Keratinocyte (primary cell): ENCODE data around the gene ZSCAN18. TPM values are rescaled to one million over a fixed set of nuclear protein-coding genes. Genes with fewer than 3 reads are reported as not detected.

ENCODE experiments used
- DNase-seq: peaks from one replicate; pipeline ENCODE4 v3.0.0-alpha.2; 2011; ENCODE audit warnings: low read depth, missing footprints, low spot score
- FAIRE-seq: peaks from 2 replicates; lab custom pipeline; 2011; peaks lifted over from hg19 to GRCh38; lab: Jason Lieb, UNC
- H2AFZ ChIP-seq: 2 replicates; pipeline ENCODE4 v1.6.0; 2012; ENCODE audit warnings: low read length, control low read depth, inconsistent platforms; ENCODE audit not compliant: control insufficient read depth
- H3K27ac ChIP-seq: 2 replicates; pipeline ENCODE4 v1.5.1; 2011; ENCODE audit warnings: low read length; ENCODE audit not compliant: control insufficient read depth, insufficient read depth
- H3K27me3 ChIP-seq: 3 replicates; pipeline ENCODE4 v1.6.0; 2011; ENCODE audit warnings: low read length; ENCODE audit not compliant: control insufficient read depth, insufficient read depth; ENCODE audit errors: extremely low read depth
- H3K36me3 ChIP-seq, 2 experiments: 2 replicates in 1 of 2; 3 replicates in 1 of 2; pipeline ENCODE4 v1.5.1; 2011; ENCODE audit warnings: low read length in 2 of 2, mild to moderate bottlenecking in 1 of 2; ENCODE audit not compliant: control insufficient read depth in 2 of 2, insufficient read depth in 2 of 2; ENCODE audit errors: extremely low read depth in 1 of 2
- H3K4me1 ChIP-seq: 3 replicates; pipeline ENCODE4 v1.5.1; 2011; ENCODE audit warnings: low read length; ENCODE audit not compliant: control insufficient read depth, insufficient read depth; ENCODE audit errors: extremely low read depth
- H3K4me2 ChIP-seq: 3 replicates; pipeline ENCODE4 v1.6.0; 2011; ENCODE audit warnings: low read depth, low read length; ENCODE audit not compliant: control insufficient read depth, insufficient read depth; ENCODE audit errors: extremely low read depth
- H3K4me3 ChIP-seq, 3 experiments: fragments of 200-600 bp in 1 of 3; sonication (generic) in 1 of 3; 2 replicates in 2 of 3; 3 replicates in 1 of 3; pipeline ENCODE4 v1.5.1; 2011 to 2016; ENCODE audit warnings: low read length in 3 of 3, mild to moderate bottlenecking in 3 of 3, control low read depth in 2 of 3, inconsistent platforms in 1 of 3, low read depth in 1 of 3, mixed read lengths in 1 of 3, mixed run types in 1 of 3, moderate library complexity in 1 of 3; ENCODE audit not compliant: control insufficient read depth in 2 of 3, insufficient read depth in 2 of 3; ENCODE audit errors: extremely low read depth in 1 of 3
- H3K79me2 ChIP-seq: 2 replicates; pipeline ENCODE4 v1.6.0; 2012; ENCODE audit warnings: low read length; ENCODE audit not compliant: control insufficient read depth, insufficient read depth
- H3K9ac ChIP-seq: 3 replicates; pipeline ENCODE4 v1.6.0; 2011; ENCODE audit warnings: low read length; ENCODE audit not compliant: control insufficient read depth, insufficient read depth; ENCODE audit errors: extremely low read depth
- H3K9me1 ChIP-seq: 3 replicates; pipeline ENCODE4 v1.6.0; 2011; ENCODE audit warnings: low read length; ENCODE audit not compliant: control insufficient read depth, insufficient read depth; ENCODE audit errors: extremely low read depth
- H3K9me3 ChIP-seq: 2 replicates; pipeline ENCODE4 v1.5.1; 2012; ENCODE audit warnings: low read depth, low read length; ENCODE audit not compliant: control insufficient read depth
- H4K20me1 ChIP-seq: 3 replicates; pipeline ENCODE4 v1.6.0; 2011; ENCODE audit warnings: low read length; ENCODE audit not compliant: control insufficient read depth, insufficient read depth; ENCODE audit errors: extremely low read depth
- EZH2 ChIP-seq: IDR thresholded peaks from one replicate; pipeline ENCODE4 v1.6.1; 2012; ENCODE audit warnings: inconsistent platforms, mild to moderate bottlenecking, low read length, moderate library complexity
- dilution Hi-C: fragments of 300-500 bp; cut with MboI; formaldehyde crosslinking; loops from one replicate; pipeline ENCODE4 v1.7.0; 2020; ENCODE audit warnings: low sequenced_read_pairs; ENCODE audit not compliant: extremely low pct_ligation_motif_present
- polyA plus RNA-seq, 5 experiments: library from polyadenylated mRNA; depleted of rRNA in 3 of 5; stranded (reverse) in 3 of 5; stranded (forward) in 1 of 5; unstranded in 1 of 5; fragments of >200 nt; gene quantifications; 1 replicate in 1 of 5; 2 replicates in 3 of 5; 3 replicates in 1 of 5; pipeline versions ENCODE4 v1.2.1 to v1.2.3, GENCODE V29; 2011 to 2012; ENCODE audit warnings: missing spikeins in 2 of 5, low read depth in 1 of 5, low replicate concordance in 1 of 5
- TF ChIP-seq, protein P1 (sequence below), 3 experiments: IDR thresholded peaks in 1 of 3; conservative IDR thresholded peaks in 1 of 3; optimal IDR thresholded peaks in 1 of 3; 2 replicates in 2 of 3; 3 replicates in 1 of 3; pipeline versions ENCODE3 to v1.5.1; 2011; ENCODE audit warnings: low read length in 3 of 3, mild to moderate bottlenecking in 3 of 3, moderate library complexity in 2 of 3, control low read depth in 1 of 3, inconsistent platforms in 1 of 3; ENCODE audit not compliant: insufficient read depth in 2 of 3; ENCODE audit errors: extremely low read depth in 1 of 3

ZSCAN18 gene
- polyA plus RNA-seq, 1 donor (not counting 4 experiments of a cell fraction or from before 2014, with no cell fraction given), result 16.1 TPM

DNA sequence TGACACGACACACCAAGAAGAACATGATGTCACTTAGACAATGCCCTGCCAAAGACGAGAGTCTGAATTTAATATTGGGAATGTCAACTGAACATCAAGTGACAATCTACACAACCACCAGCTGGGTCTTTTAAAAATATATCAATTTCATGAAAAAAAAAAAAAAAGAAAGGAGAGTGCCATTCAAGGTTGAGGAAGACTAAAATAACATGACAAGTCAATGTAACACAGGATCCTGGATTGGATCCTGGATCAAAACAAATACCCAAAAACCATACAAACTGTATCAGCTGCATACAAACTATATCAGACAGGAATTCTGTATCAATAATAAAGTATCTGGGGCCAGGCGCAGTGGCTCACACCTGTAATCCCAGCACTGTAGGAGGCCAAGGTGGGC is 47.8 kb upstream of the ZSCAN18 start:
- FAIRE-seq (no peak), DNase-seq (no peak)
- Histone ChIP-seq H3K27ac (no peak overlapping the region), H3K36me3 (peaks cover 4 to 5% of the 10 kb centered on the region in 2 experiments), H3K9ac (no peak overlapping the region), H3K4me3 (no peak overlapping the region), H3K9me1 (no peaks in the 10 kb centered on the region), H3K27me3 (no peaks in the 10 kb centered on the region), H3K4me2 (no peak overlapping the region), H3K79me2 (peaks cover 30% of the 10 kb centered on the region), H2AFZ (no peak overlapping the region), H4K20me1 (no peaks in the 10 kb centered on the region), H3K4me1 (peaks cover 5% of the 10 kb centered on the region), H3K9me3 (peaks cover 8% of the 10 kb centered on the region)
- dilution Hi-C loops, result no loop called here
- TF ChIP-seq EZH2, result no peak
- TF ChIP-seq, protein P1, sequence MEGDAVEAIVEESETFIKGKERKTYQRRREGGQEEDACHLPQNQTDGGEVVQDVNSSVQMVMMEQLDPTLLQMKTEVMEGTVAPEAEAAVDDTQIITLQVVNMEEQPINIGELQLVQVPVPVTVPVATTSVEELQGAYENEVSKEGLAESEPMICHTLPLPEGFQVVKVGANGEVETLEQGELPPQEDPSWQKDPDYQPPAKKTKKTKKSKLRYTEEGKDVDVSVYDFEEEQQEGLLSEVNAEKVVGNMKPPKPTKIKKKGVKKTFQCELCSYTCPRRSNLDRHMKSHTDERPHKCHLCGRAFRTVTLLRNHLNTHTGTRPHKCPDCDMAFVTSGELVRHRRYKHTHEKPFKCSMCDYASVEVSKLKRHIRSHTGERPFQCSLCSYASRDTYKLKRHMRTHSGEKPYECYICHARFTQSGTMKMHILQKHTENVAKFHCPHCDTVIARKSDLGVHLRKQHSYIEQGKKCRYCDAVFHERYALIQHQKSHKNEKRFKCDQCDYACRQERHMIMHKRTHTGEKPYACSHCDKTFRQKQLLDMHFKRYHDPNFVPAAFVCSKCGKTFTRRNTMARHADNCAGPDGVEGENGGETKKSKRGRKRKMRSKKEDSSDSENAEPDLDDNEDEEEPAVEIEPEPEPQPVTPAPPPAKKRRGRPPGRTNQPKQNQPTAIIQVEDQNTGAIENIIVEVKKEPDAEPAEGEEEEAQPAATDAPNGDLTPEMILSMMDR (optimal IDR thresholded peaks at IDR 0.05 in 1 of 3, IDR thresholded peaks at IDR 0.05 in 1 of 3, conservative IDR thresholded peaks at IDR 0.05 in 1 of 3; ENCODE audit: extremely low read depth in 1 of 3, insufficient read depth in 2 of 3, low read length in 3 of 3), result no peak

DNA sequence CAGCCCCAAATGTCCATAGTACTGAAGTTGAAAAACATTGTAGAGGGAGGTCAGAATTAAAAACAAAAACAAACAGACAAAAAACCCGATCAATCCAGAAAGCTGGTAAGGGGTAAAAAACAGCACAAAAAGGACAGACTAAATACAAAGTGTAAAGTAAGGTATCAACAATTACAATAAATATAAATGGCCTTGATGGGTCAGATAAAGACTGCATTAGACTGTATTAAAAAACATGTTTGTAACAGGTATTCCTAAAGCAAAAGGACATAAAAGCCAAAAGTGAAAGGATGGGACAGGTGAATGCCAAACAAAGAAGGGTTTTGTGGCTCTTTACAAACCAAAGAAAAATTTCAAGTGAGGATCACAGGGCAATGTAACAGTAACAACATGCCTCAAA is 36.2 kb upstream of the ZSCAN18 start:
- Histone ChIP-seq H2AFZ (no peak overlapping the region), H3K36me3 (peaks cover 4 to 9% of the 10 kb centered on the region in 2 experiments), H3K79me2 (no peaks in the 10 kb centered on the region), H3K9ac (no peak overlapping the region), H3K4me3 (no peak overlapping the region), H3K27ac (no peak overlapping the region), H3K9me1 (no peaks in the 10 kb centered on the region), H3K27me3 (no peaks in the 10 kb centered on the region), H3K4me2 (no peak overlapping the region), H3K9me3 (peaks cover 26% of the 10 kb centered on the region), H3K4me1 (no peaks in the 10 kb centered on the region), H4K20me1 (no peaks in the 10 kb centered on the region)
- no peak for DNase-seq
- TF ChIP-seq EZH2, result no peak
- TF ChIP-seq, protein P1 (optimal IDR thresholded peaks at IDR 0.05 in 1 of 3, IDR thresholded peaks at IDR 0.05 in 1 of 3, conservative IDR thresholded peaks at IDR 0.05 in 1 of 3; ENCODE audit: extremely low read depth in 1 of 3, insufficient read depth in 2 of 3, low read length in 3 of 3), result no peak
- dilution Hi-C loops, result no loop called here
- no peak for FAIRE-seq
